Choroid plexus epithelial cell (primary cell): ENCODE data around the gene ROPN1.

Source experiments
- DNase-seq: peaks from one replicate; pipeline ENCODE4 v3.0.0-alpha.2; 2010; ENCODE audit warnings: low read depth
- H3K4me3 ChIP-seq: 2 replicates; pipeline ENCODE4 v1.5.1; 2011; ENCODE audit warnings: low read depth, mild to moderate bottlenecking, control low read depth, low read length, moderate library complexity
- TF ChIP-seq, protein P1 (sequence below): conservative IDR thresholded peaks from 2 replicates; pipeline ENCODE4 v1.5.1; 2011; ENCODE audit warnings: low read depth, mild to moderate bottlenecking, control low read depth, inconsistent platforms, low read length, moderate library complexity

The ROPN1 gene

DNA sequence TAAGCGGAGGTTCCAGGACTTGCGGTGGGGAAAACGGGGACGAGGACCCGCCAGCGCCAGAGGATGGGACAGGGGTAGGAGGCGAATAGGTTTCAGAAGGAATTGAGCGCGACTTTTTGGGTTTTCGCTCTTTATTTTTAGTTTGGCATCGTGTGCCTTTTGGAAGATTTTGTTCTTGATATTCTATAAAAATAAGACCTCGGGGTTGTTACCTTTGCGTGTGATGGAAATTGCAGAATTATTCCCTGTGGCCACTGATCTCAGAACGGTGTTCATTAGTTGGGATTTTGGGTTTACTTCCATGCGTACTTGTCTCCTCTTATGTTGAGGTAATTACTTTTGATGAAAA is 30.4 kb downstream of the ROPN1 start:
- peak overlapping the region; percentile 85 for H3K4me3 ChIP-seq
- no peak for DNase-seq
- TF ChIP-seq, protein P1, sequence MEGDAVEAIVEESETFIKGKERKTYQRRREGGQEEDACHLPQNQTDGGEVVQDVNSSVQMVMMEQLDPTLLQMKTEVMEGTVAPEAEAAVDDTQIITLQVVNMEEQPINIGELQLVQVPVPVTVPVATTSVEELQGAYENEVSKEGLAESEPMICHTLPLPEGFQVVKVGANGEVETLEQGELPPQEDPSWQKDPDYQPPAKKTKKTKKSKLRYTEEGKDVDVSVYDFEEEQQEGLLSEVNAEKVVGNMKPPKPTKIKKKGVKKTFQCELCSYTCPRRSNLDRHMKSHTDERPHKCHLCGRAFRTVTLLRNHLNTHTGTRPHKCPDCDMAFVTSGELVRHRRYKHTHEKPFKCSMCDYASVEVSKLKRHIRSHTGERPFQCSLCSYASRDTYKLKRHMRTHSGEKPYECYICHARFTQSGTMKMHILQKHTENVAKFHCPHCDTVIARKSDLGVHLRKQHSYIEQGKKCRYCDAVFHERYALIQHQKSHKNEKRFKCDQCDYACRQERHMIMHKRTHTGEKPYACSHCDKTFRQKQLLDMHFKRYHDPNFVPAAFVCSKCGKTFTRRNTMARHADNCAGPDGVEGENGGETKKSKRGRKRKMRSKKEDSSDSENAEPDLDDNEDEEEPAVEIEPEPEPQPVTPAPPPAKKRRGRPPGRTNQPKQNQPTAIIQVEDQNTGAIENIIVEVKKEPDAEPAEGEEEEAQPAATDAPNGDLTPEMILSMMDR, result no peak

- H3K4me3 ChIP-seq, result peak within 1 kb of the TSS; percentile 85
- DNase-seq, result peak; percentile 98
- TF ChIP-seq, protein P1, result no peak
Observed at GRCh38 chr3:123960781-123961507, 31.0 kb downstream of the ROPN1 start, which contains the start of gene CCDC14. Gene CCDC14, minus strand, starts transcription at chr3:123961229. Its CDS starts 56 bp downstream, at chr3:123961173.

GRCh38 chr3:123953735-123954134 is 38.2 kb downstream of the ROPN1 start:
- TF ChIP-seq, protein P1, result no peak
- H3K4me3 ChIP-seq, result no peak overlapping the region
- no peak for DNase-seq

GRCh38 chr3:123952844-123953520 is 38.9 kb downstream of the ROPN1 start:
- TF ChIP-seq, protein P1, result no peak
- no peak for DNase-seq
- H3K4me3 ChIP-seq, result no peak overlapping the region

- no peak for DNase-seq
- H3K4me3 ChIP-seq, result no peak overlapping the region
- TF ChIP-seq, protein P1, result no peak
Observed at GRCh38 chr3:123951522-123952447, 40.1 kb downstream of the ROPN1 start.

DNA sequence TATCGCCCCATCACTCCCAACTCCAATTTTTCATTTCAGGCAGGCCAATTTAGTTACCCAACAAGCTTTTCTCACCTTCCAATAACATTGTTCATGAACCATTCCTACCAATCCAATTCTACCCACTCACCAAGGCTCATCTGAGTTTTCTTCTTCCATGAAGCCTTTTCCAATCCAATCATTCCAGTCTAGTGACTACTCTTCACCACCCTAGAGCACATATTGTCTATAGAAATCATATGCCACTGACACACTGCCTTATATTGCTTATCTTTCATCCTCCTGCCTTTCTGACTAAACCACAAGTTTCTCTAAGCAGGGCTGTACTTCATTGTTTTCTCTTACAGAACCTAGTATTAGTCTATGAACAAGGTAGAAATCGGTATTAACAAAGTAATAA is 42.3 kb downstream of the ROPN1 start:
- no peak overlapping the region for H3K4me3 ChIP-seq
- DNase-seq, result peak; percentile 33
- TF ChIP-seq, protein P1, result no peak
